ENCODE measurements around the gene SLAMF9.

The SLAMF9 gene

DNA sequence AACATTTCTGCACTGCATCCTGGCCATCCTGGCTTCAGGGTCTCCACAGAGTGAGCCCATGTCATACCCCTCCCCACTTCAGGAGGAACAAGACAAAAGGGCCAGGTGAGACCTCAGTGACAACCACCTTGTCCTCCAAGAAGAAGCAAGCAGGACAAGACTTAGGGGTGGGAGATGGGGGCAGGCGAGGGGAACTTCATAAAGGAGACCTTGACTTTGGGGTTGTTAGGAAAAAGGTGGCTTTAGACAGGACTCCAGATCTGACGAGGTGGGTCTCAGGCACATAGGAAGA, 24.0 kb upstream of the SLAMF9 start:
- Histone ChIP-seq H3K9ac (no peak overlapping the region), H3K27me3 (no peaks in the 10 kb centered on the region)

DNA sequence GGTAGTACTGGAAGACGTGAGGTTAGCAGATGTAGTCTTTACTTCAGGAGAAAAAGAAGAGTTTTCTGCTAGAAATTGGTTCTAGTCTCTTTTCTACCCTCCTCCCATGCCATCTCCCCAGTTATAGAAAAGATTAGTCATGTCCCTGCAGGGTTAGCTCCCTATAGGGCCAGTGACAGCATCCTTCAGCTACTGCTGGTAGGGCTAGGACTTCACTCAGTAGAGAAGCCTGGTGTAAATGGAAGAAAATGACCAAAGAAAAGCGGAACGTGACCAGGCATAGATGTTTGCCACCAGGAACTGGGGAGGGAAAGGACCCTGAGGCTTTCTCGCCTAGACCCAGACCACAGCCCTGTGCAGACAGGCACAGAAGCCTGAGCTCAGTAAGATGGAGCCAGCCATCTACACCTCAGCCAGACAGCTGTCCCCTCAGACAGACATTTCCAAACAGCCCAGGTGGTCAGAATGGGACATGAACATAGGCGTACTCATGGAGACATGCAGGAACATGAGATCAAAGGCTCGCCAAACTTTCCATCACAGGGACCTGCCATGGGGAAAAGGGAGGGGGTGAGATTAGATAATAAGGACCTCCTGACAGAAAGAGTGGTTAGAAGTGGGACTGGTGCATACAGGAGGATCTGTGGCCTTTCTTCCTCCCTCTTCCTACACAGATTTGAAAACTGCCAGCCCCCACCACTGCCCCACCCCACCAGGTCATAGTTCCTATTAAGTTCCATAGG, 23.5 kb upstream of the SLAMF9 start:
- H3K4me1 ChIP-seq = no peaks in the 10 kb centered on the region
- no peaks in the 10 kb centered on the region for H3K9me3 ChIP-seq
- H3K4me2 ChIP-seq = no peak overlapping the region
- no peaks in the 10 kb centered on the region for H3K27me3 ChIP-seq
- H3K9ac ChIP-seq = no peak overlapping the region
- no peaks in the 10 kb centered on the region for H3K36me3 ChIP-seq
- H4K20me1 ChIP-seq = no peaks in the 10 kb centered on the region
- TF ChIP-seq Cebpa-rat (IDR thresholded peaks at IDR 0.05) = no peak
- H3K4me3 ChIP-seq = no peak overlapping the region
- no peak overlapping the region for H3K27ac ChIP-seq

More for the DNA sequence above, 24.0 kb upstream of the SLAMF9 start:
- Histone ChIP-seq H3K9me3 (no peaks in the 10 kb centered on the region), H3K4me3 (no peak overlapping the region), H3K27ac (no peak overlapping the region), H3K4me2 (no peak overlapping the region), H3K36me3 (no peaks in the 10 kb centered on the region), H4K20me1 (no peaks in the 10 kb centered on the region), H3K4me1 (no peaks in the 10 kb centered on the region)
- no peak for TF ChIP-seq Cebpa-rat (IDR thresholded peaks at IDR 0.05)

DNA sequence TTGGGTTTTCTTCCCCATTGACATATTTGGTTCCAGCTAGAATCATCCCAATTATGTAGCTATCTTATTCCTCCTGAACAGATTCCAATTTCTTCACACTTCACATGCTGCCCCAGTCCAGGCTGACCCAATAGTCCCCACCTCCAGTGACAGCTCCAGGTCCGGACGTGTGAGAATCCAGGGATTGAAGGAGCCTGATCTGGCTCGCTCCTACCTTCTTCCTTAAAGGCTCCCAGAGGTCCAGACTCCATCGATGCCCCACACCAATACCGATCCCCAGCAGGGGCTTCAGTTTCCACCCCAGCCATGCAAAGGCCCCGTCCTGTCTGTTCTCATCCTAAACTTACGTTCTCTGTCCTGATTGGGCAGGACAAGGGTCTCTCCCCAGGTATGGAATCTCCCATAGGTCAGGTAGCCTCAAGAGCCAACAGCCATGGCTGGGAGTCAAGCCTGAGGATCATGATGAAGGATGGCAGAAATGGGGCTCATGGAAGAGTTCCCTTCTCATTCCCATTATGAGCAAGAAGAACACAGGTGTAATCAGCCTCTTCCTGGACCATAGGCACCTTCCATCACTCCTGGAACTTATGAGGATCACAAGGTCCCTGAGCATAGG, 20.4 kb upstream of the SLAMF9 start:
- H3K27ac ChIP-seq = no peak overlapping the region
- H3K9ac ChIP-seq = no peak overlapping the region
- H3K4me3 ChIP-seq = no peak overlapping the region
- H3K36me3 ChIP-seq = no peaks in the 10 kb centered on the region
- no peaks in the 10 kb centered on the region for H3K27me3 ChIP-seq
- H3K9me3 ChIP-seq = no peaks in the 10 kb centered on the region
- H3K4me2 ChIP-seq = no peak overlapping the region
- no peaks in the 10 kb centered on the region for H4K20me1 ChIP-seq
- no peaks in the 10 kb centered on the region for H3K4me1 ChIP-seq
- no peak for TF ChIP-seq Cebpa-rat (IDR thresholded peaks at IDR 0.05)

DNA sequence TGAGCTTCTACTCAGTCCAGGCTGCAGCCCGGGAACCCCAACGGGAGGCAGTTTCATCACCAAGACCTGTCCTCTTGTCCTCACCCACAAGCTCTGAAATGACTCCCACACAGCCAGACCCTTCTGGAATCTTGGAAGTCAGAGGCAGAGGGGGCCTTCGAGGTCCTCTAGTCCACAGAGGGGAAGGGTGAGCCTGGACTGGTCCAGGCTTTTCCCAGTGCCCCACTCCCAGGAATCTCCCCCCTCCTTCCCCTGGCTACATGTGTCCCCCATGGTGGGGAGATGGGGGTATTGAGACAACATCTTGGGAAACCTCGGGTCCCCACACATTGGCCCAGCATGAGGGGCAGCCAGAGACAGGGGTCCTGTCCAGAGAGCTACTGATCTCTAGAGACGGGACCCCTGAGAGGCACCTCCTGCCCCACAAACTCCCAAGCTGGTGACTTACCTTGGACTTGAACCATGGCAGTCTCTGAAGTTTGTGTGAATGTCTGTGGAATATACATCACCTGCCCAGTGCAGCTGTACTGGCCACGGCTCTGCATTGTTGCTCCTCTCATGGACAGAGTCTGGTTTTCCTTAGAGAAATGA, 19.4 kb upstream of the SLAMF9 start:
- Histone ChIP-seq H3K36me3 (no peaks in the 10 kb centered on the region), H3K9me3 (no peaks in the 10 kb centered on the region), H3K4me1 (no peaks in the 10 kb centered on the region), H3K4me2 (no peak overlapping the region), H3K27me3 (no peaks in the 10 kb centered on the region), H3K27ac (no peak overlapping the region), H3K4me3 (no peak overlapping the region), H3K9ac (no peak overlapping the region), H4K20me1 (no peaks in the 10 kb centered on the region)
- no peak for TF ChIP-seq Cebpa-rat (IDR thresholded peaks at IDR 0.05)

DNA sequence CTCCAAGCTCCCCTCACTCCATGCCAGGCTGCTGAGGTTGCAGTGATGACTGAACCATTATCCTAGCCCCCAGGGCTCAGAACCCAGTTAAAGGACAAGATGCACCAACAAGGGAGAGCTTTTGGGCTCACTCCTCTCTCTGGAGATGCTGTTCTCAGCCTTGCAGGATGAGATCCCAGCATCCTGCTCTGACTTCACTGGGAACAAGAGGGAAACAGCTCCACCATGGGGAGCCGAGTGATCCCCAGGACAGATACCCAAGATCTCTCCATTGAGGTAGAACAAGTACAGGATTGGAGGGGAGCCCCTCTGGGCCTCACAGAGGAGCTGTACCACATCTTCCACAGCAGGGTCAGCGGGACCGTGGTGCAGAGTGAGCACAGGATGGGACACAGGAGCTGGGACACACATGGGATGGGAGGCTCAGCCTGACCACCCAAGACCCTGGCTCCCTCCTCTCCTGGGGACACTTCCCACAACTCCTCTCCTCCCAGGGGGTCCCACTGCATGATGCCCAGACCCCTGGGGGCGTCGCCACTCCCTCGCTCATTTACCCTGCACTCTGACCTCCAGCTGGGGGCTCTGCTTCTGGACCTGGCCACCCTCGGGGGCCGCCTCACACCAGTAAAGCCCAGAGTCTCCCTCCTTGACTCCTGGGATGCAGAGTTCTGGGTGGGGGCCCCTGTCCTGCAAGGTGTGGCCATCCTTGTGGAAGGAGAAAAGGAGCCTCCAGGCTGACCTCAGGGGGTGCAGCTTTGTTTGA, 18.6 kb upstream of the SLAMF9 start:
- Histone ChIP-seq H3K27me3 (no peaks in the 10 kb centered on the region), H3K4me1 (no peaks in the 10 kb centered on the region), H3K36me3 (no peaks in the 10 kb centered on the region), H3K9me3 (no peaks in the 10 kb centered on the region), H3K27ac (no peak overlapping the region), H4K20me1 (no peaks in the 10 kb centered on the region), H3K4me2 (no peak overlapping the region), H3K9ac (no peak overlapping the region), H3K4me3 (no peak overlapping the region)
- no peak for TF ChIP-seq Cebpa-rat (IDR thresholded peaks at IDR 0.05)

DNA sequence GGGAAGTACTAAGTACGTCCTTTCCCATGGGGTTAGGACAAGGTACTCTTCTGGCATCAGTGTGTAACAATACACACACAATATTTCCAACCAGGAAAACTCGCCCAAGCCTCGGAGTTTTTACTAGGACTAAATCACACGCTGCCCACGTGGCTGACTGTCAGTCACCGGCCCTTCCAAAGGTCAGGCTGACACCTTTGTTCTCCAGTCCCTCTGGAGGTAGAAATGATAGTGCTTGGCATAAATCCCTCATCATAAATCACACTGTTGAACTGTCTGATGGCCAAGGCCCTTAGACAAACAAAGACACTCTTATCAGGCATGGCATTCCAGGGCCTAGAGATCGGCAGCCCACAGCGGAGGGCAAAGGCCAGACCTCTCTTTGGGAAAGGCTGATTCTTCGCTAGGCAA, 16.9 kb upstream of the SLAMF9 start:
- Histone ChIP-seq H3K9me3 (no peaks in the 10 kb centered on the region), H4K20me1 (no peaks in the 10 kb centered on the region), H3K9ac (no peak overlapping the region), H3K27me3 (no peaks in the 10 kb centered on the region), H3K4me3 (no peak overlapping the region), H3K36me3 (no peaks in the 10 kb centered on the region), H3K27ac (no peak overlapping the region), H3K4me1 (no peaks in the 10 kb centered on the region), H3K4me2 (no peak overlapping the region)
- TF ChIP-seq Cebpa-rat (IDR thresholded peaks at IDR 0.05) = no peak

DNA sequence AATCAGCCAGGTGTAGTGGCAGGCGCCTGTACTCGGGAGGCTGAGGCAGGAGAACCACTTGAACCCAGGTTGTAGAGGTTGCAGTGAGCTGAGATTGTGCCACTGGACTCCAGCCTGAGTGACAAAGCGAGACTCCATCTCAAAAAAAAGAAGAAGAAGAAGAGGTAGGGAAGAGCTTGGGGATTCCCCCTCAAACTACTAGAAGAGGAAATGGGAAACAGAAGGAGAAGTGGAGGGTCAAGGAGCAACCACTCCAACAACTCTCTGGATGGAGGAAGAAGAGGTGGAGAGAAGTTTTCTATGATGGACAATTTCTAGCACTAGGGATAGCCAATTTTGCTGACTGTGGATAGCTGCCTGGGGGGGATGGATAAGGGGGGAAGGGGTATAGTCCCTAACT, 14.9 kb upstream of the SLAMF9 start:
- no peak overlapping the region for H3K4me3 ChIP-seq
- no peaks in the 10 kb centered on the region for H3K36me3 ChIP-seq
- no peak overlapping the region for H3K9ac ChIP-seq
- H3K27ac ChIP-seq = no peak overlapping the region
- H3K9me3 ChIP-seq = no peaks in the 10 kb centered on the region
- TF ChIP-seq Cebpa-rat (IDR thresholded peaks at IDR 0.05) = no peak
- H3K27me3 ChIP-seq = no peaks in the 10 kb centered on the region
- H3K4me2 ChIP-seq = no peak overlapping the region
- no peaks in the 10 kb centered on the region for H4K20me1 ChIP-seq
- no peaks in the 10 kb centered on the region for H3K4me1 ChIP-seq

DNA sequence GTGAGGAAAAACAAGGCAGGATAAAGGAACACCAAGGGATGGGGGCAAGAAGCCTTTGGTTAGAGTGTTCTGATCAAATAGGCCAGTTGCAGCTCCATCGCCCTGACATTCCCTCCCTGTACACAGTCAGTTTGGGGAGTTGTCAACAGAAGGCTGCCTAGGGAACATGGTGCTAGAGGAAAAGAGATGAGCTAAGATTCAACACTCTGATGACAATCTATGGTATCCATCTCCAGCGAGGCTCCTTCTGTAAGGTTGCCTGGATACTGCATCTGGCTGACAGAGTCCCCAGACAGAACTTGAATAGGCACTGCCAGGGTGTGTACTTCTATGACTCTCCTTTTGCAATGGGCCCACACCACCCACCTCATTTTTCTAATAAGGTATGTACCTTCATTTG, 11.2 kb upstream of the SLAMF9 start:
- Histone ChIP-seq H3K27me3 (no peaks in the 10 kb centered on the region), H3K36me3 (no peaks in the 10 kb centered on the region), H3K9ac (no peak overlapping the region), H3K27ac (no peak overlapping the region), H4K20me1 (no peaks in the 10 kb centered on the region), H3K9me3 (no peaks in the 10 kb centered on the region), H3K4me3 (no peak overlapping the region), H3K4me2 (no peak overlapping the region), H3K4me1 (no peaks in the 10 kb centered on the region)
- no peak for TF ChIP-seq Cebpa-rat (IDR thresholded peaks at IDR 0.05)

DNA sequence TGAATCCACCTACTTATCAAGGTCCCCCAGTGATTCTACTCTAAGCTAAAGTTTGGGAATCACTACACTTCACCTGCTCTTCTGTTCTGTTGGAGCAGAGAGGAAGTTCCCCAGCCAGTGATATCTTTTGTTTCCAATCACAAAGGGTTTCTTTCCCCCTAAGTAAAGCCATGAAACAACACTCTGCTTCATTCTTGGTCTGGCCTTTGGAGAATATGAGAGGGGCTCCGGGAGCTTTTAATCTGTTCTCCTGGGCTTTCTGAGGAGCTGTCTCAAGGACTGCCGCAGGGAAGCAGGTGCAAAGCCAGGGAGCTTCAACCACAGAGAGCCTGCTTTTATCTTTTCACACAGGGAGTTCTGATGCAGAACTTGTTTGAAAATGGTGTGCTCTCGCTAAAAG, 10.1 kb upstream of the SLAMF9 start:
- no peak overlapping the region for H3K4me3 ChIP-seq
- H3K4me2 ChIP-seq = no peak overlapping the region
- no peak overlapping the region for H3K27ac ChIP-seq
- H3K36me3 ChIP-seq = no peaks in the 10 kb centered on the region
- no peaks in the 10 kb centered on the region for H4K20me1 ChIP-seq
- H3K4me1 ChIP-seq = no peaks in the 10 kb centered on the region
- H3K9me3 ChIP-seq = no peaks in the 10 kb centered on the region
- H3K27me3 ChIP-seq = no peaks in the 10 kb centered on the region
- no peak overlapping the region for H3K9ac ChIP-seq
- TF ChIP-seq Cebpa-rat (IDR thresholded peaks at IDR 0.05) = no peak

DNA sequence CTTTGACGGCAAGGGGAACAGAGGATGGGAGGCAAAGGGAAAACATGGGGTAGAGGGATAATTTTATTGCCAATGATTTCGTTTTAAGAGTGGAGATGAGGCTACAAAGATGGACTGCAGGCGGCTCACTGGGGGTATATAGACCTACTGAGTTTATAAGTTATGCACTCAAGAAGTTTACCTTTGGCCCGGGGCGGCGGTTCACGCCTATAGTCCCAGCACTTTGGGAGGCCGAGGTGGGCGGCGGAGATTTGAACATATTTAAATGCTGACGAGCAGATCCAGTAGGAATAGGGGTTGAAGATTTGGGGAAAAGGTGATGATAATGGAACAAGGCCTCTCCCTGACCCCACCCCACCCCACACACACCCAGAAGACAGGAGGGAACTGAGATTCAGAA, 8.1 kb upstream of the SLAMF9 start:
- Histone ChIP-seq H3K4me2 (no peak overlapping the region), H3K9me3 (no peaks in the 10 kb centered on the region)

More for the DNA sequence above, 8.1 kb upstream of the SLAMF9 start:
- H3K4me1 ChIP-seq = no peaks in the 10 kb centered on the region
- no peaks in the 10 kb centered on the region for H3K36me3 ChIP-seq
- no peak overlapping the region for H3K9ac ChIP-seq
- H3K27me3 ChIP-seq = no peaks in the 10 kb centered on the region
- H4K20me1 ChIP-seq = no peaks in the 10 kb centered on the region
- TF ChIP-seq Cebpa-rat (IDR thresholded peaks at IDR 0.05) = no peak
- H3K27ac ChIP-seq = no peak overlapping the region
- H3K4me3 ChIP-seq = no peak overlapping the region
